BE2C (cell line): ENCODE results near the gene ANKRD11.

Source experiments
- DNase-seq: peaks from one replicate; pipeline ENCODE4 v3.0.0-alpha.2; 2020
- H3K27me3 ChIP-seq: fragments of 250-450 bp; sonication (Bioruptor Pico); 2 replicates; pipeline ENCODE4 v1.5.1; 2020; ENCODE audit warnings: mild to moderate bottlenecking
- H3K36me3 ChIP-seq: fragments of 250-450 bp; sonication (Bioruptor Pico); 2 replicates; pipeline ENCODE4 v1.5.1; 2020; ENCODE audit warnings: mild to moderate bottlenecking
- H3K4me1 ChIP-seq: fragments of 250-450 bp; sonication (Bioruptor Pico); 2 replicates; pipeline ENCODE4 v1.5.1; 2020
- H3K4me3 ChIP-seq: 2 replicates; pipeline ENCODE4 v1.5.1; 2011; ENCODE audit warnings: low read depth, low read length
- H3K9me3 ChIP-seq: fragments of 250-450 bp; sonication (Bioruptor Pico); 2 replicates; pipeline ENCODE4 v1.5.1; 2020
- TF ChIP-seq, protein P1 (sequence below): IDR thresholded peaks from 2 replicates; pipeline ENCODE4 v1.5.1; 2012; ENCODE audit warnings: mild to moderate bottlenecking, low read depth, low read length

Gene ANKRD11

DNA sequence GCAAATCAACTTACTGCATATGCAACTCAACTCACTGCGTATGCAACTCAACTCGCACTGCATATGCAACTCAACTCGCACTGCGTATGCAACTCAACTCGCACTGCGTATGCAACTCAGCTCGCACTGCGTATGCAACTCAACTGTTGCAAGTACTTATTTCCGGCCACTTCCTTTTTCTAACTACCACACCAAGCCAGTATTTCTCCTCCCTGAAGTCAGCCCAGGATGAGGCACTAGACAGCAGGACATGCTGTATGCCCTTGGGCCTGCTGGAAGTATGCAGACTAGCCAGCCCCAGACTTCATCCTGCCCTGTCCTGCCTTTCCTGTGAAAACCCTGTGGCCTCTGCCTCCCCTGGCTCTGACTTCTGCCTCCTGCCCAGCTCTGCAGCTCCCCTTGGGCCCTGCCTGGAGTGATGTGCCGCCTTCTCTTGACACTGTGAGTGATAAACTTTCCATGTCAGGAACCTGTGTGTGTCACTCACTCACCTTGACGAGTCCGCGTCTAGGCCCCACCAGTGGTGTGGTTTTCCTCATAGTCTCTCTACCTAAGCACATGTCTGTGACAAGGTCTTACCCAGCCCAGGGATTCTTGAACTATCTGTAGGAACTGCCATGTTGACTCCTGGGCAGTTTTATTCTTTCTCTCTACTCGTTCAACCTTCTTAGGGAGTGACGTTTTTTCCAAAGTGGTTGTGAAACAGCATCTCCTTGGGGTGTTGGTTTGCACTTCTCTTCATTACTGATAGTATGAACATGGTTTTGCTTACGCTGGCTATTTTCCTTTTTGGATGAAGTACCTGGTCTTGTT lies 256.5 kb downstream of the ANKRD11 start:
- no peak overlapping the region for H3K4me3 ChIP-seq
- TF ChIP-seq, protein P1, sequence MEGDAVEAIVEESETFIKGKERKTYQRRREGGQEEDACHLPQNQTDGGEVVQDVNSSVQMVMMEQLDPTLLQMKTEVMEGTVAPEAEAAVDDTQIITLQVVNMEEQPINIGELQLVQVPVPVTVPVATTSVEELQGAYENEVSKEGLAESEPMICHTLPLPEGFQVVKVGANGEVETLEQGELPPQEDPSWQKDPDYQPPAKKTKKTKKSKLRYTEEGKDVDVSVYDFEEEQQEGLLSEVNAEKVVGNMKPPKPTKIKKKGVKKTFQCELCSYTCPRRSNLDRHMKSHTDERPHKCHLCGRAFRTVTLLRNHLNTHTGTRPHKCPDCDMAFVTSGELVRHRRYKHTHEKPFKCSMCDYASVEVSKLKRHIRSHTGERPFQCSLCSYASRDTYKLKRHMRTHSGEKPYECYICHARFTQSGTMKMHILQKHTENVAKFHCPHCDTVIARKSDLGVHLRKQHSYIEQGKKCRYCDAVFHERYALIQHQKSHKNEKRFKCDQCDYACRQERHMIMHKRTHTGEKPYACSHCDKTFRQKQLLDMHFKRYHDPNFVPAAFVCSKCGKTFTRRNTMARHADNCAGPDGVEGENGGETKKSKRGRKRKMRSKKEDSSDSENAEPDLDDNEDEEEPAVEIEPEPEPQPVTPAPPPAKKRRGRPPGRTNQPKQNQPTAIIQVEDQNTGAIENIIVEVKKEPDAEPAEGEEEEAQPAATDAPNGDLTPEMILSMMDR = no peak
- DNase-seq = no peak
- no peaks in the 10 kb centered on the region for H3K4me1 ChIP-seq
- H3K9me3 ChIP-seq = no peaks in the 10 kb centered on the region
- H3K27me3 ChIP-seq = no peaks in the 10 kb centered on the region
- peaks cover 20% of the 10 kb centered on the region for H3K36me3 ChIP-seq

DNA sequence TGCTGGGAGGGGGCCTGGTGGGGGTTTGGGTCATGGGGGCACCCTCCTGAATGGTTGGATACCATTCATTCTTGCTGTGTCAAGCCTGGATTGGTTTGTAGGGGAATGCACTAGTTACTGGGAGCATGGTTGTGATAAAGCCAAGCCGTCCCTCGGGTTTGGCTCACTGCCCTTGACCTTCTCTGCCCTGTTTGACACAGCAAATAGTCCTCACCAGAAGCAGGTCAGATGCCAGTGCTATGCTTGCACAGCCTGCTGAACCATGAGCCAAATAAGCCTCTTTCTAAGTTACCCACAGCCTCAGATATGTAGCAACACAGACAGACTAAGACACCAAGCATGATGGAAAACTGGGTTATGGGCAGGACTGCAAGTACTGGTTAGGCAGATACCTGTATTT lies 258.3 kb downstream of the ANKRD11 start:
- Histone ChIP-seq H3K36me3 (peaks cover 38% of the 10 kb centered on the region), H3K4me3 (no peak overlapping the region), H3K4me1 (no peaks in the 10 kb centered on the region), H3K9me3 (no peaks in the 10 kb centered on the region), H3K27me3 (no peaks in the 10 kb centered on the region)
- TF ChIP-seq, protein P1 = no peak
- no peak for DNase-seq

DNA sequence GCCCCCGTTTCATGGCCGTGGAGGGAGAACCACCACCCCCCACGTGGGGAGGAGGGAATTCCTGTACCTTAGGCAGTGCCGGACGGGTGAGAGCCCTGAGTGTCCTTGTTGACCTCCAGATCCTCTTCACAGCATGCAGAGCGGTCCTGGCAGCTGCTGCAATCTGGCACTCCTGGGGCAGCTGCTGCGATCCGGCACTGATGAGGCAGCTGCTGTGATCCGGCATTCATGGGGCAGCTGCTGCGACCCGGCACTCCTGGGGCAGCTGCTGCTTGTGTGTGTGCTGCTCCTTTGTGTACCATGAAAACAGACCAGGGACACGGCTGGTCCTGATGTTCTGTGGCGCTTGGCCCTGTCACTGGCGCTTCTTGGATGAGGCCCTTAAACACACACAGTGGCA lies 260.1 kb downstream of the ANKRD11 start:
- Histone ChIP-seq H3K27me3 (no peaks in the 10 kb centered on the region), H3K36me3 (peaks cover 51% of the 10 kb centered on the region), H3K9me3 (no peaks in the 10 kb centered on the region), H3K4me1 (no peaks in the 10 kb centered on the region), H3K4me3 (no peak overlapping the region)
- DNase-seq = no peak
- TF ChIP-seq, protein P1 = no peak

DNA sequence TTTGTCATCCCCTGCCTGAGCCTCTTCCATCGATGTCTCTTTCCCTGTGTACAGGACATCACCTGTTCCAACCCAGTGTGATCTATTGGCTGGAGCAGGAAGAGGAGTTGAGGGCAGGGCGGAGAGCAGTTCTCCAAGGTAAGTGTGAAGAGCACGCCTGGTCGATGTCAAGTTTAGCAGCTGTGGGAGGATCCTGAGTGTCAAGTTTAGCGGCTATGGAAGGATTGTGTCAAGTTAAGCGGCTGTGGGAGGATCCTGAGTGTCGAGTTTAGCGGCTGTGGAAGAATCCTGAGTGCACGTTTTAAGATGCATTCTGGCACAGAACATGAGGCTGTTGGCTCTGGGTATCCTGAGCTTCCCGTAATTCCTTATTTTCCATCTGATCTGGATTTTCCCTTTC lies 265.7 kb downstream of the ANKRD11 start:
- peaks cover 47% of the 10 kb centered on the region for H3K36me3 ChIP-seq
- TF ChIP-seq, protein P1 = no peak
- no peaks in the 10 kb centered on the region for H3K9me3 ChIP-seq

DNA sequence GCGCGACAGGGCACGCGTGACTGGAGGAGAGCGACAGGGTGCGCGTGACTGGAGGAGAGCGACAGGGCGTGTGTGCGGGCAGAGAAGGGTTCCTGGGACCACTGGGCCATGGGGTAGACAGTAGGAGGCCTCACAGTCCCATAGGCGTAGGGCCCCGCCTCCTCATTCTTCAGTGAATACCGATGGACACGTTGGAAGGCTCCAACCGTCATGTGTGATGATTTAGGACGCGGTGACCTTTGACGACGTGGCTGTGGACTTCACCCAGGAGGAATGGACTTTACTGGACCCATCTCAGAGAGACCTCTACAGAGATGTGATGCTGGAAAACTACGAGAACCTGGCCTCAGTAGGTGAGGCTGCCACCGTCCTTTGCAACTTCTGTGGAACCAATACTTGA lies 267.4 kb downstream of the ANKRD11 start:
- no peaks in the 10 kb centered on the region for H3K27me3 ChIP-seq
- peaks cover 37% of the 10 kb centered on the region for H3K36me3 ChIP-seq
- DNase-seq = no peak
- H3K4me1 ChIP-seq = no peaks in the 10 kb centered on the region
- no peak overlapping the region for H3K4me3 ChIP-seq
- H3K9me3 ChIP-seq = no peaks in the 10 kb centered on the region
- TF ChIP-seq, protein P1 = no peak

More for the DNA sequence above, 265.7 kb downstream of the ANKRD11 start:
- Histone ChIP-seq H3K4me1 (no peaks in the 10 kb centered on the region), H3K27me3 (no peaks in the 10 kb centered on the region), H3K4me3 (no peak overlapping the region)
- no peak for DNase-seq

DNA sequence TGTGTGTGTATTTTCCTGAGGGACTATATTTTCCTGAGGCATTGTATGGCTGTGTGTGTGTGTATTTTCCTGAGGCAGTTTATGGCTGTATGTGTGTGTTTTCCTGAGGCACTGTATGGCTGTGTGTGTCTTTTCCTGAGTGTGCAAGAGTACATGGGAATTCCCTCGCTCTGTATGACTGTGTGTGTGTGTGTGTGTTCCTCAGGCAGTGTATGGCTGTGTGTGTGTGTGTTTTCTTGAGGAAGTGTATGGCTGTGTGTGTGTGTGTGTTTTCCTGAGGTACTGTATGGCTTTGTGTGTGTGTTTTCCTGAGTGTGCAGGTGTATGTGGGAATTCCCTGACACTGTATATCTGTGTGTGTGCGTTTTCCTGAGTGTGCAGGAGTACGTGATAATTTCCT lies 268.8 kb downstream of the ANKRD11 start:
- H3K27me3 ChIP-seq = no peaks in the 10 kb centered on the region
- no peak overlapping the region for H3K4me3 ChIP-seq
- no peaks in the 10 kb centered on the region for H3K4me1 ChIP-seq
- TF ChIP-seq, protein P1 = no peak
- no peak for DNase-seq
- peaks cover 24% of the 10 kb centered on the region for H3K36me3 ChIP-seq
- no peaks in the 10 kb centered on the region for H3K9me3 ChIP-seq
